Ecto neural progenitor cell (in vitro differentiated cells): ENCODE results near the gene LRRC52.
"Not testable (repeated sequence)": the region's sequence is repeated elsewhere in the genome, so short reads cannot be mapped to it uniquely, and the experiment has no call there.

Source experiments
- DNase-seq: peaks from one replicate; pipeline ENCODE4 v3.0.0-alpha.2; 2018; ENCODE audit warnings: low spot score

Gene LRRC52

GRCh38 chr1:165581926-165582325 is 38.1 kb downstream of the LRRC52 start:
- DNase-seq, result no peak

- DNase-seq, result no peak
These were observed 42.6 kb downstream of the LRRC52 start for GRCh38 chr1:165586398-165586797.

DNA sequence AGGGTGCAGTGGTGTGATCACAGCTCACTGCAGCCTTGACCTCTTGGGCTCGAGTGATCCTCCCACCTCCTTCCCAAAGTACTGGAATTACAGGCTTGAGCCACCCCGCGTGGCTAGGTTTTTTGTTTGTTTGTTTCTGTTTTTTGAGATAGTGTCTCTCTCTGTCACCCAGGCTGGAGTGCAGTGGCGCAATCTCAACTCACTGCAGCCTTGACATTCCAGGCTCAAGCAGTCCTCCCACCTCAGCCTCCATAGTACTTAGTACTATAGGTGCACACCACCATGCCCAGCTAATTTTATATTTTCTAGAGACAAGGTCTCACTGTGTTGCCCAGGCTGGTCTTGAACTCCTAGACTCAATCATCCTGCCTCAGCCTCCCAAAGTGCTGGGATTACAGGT is 47.6 kb downstream of the LRRC52 start:
- not testable (repeated sequence) for DNase-seq

- DNase-seq, result peak; percentile 74
These were observed 49.4 kb downstream of the LRRC52 start for GRCh38 chr1:165592945-165593823.

- no peak for DNase-seq
These were observed 51.6 kb downstream of the LRRC52 start for GRCh38 chr1:165595246-165595938.

- peak; percentile 95 for DNase-seq
These were observed 54.3 kb downstream of the LRRC52 start for GRCh38 chr1:165597883-165598675.

DNA sequence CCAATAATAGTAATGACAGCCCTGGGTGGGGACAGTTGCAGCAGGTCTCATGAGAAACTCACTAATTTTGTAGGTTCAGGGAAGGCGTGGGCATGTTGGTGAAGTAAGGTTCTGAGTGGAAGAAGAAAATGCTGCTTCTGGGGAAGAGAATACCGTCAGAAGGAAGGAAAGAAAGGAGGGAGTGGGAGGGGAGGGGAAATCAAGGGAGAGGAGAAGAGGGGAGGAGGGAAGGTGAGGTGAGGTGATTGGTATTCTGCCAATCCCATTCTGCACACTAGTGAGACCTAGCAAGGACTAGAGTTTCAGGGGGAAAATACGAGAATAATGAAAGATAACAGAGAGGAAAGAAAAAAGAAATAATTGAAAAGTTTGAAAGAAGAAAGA is 54.9 kb downstream of the LRRC52 start:
- DNase-seq, result no peak

GRCh38 chr1:165600793-165601192 is 57.0 kb downstream of the LRRC52 start:
- no peak for DNase-seq

DNA sequence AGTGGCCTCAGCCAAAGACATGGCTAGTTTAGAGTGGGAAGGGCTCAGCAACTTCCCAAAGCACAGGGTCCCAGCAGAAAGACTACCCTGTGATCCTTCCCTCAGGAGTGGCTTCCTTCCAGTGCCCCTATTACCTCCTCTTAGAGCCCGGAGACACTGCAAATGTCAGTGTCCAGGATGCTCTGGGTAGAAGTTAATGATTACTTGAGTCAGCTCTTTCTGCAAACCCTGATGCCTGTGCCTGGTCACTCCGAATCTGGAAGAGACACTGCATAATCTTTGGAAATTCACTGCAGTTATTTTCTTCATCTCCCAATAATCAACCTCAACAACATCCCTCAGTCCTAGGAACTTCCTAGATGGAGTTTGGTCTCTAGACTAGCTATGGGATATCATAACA is 60.0 kb downstream of the LRRC52 start:
- no peak for DNase-seq

- no peak for DNase-seq
These were observed 61.4 kb downstream of the LRRC52 start for GRCh38 chr1:165605246-165605645.

GRCh38 chr1:165606676-165607075 is 62.9 kb downstream of the LRRC52 start:
- DNase-seq, result not testable (repeated sequence)

GRCh38 chr1:165610866-165611265 is 67.1 kb downstream of the LRRC52 start:
- DNase-seq, result no peak

DNA sequence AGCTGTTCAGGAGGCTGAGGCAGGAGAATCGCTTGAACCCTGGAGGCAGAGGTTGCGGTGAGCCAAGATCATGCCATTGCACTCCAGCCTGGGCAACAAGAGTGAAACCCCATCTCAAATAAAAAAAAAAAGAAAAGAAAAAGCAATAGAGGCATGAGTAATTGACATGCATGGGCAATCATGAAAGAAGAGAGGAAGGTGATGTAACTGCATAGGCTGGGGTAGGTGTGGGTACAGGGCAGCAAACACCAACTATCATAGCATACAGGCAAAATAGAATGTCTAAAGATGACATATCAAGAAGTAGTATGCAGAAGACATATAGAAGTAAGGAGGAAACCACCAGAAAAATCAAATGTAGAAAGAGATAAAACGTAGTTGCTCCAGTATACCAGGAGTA is 68.3 kb downstream of the LRRC52 start:
- no peak for DNase-seq
